Natural killer cell treated with Interleukin-12 subunit alpha and Interleukin-12 subunit beta and Interleukin-15 and Interleukin-18, amount 100 ng/mL, for 72 hours (primary cell): ENCODE measurements around the gene TIGD3. TPM values are rescaled to one million over a fixed set of nuclear protein-coding genes. Genes with fewer than 3 reads are reported as not detected.

Experiments
- ATAC-seq, 2 donors: fragments of 150-1000 bp; cut with Tn5 transposase in 1 of 2; sonication (Bioruptor Pico), chemical (Tn5 transposase) in 1 of 2; 2 replicates each; pipeline ENCODE4 v1.10.0; 2021
- DNase-seq: peaks from one replicate; pipeline ENCODE4 v3.0.0; 2022; ENCODE audit warnings: low spot score
- H3K27ac Mint-ChIP-seq, 2 donors: 1 replicate in 1 of 2; 2 replicates in 1 of 2; pipeline ENCODE4 v1.8.0; 2022; ENCODE audit warnings: mixed read lengths in 2 of 2, mild to moderate bottlenecking in 1 of 2, moderate library complexity in 1 of 2
- H3K27me3 Mint-ChIP-seq, 2 donors: 1 replicate in 1 of 2; 2 replicates in 1 of 2; pipeline ENCODE4 v1.8.0; 2022; ENCODE audit warnings: mixed read lengths in 2 of 2
- H3K36me3 Mint-ChIP-seq: one replicate; pipeline ENCODE4 v1.8.0; 2022; ENCODE audit warnings: mixed read lengths
- H3K4me1 Mint-ChIP-seq, 2 donors: 1 replicate in 1 of 2; 2 replicates in 1 of 2; pipeline ENCODE4 v1.8.0; 2022; ENCODE audit warnings: low read depth in 2 of 2, mixed read lengths in 2 of 2, mild to moderate bottlenecking in 1 of 2
- H3K4me3 Mint-ChIP-seq: one replicate; pipeline ENCODE4 v1.8.0; 2022; ENCODE audit warnings: mixed read lengths
- H3K9me3 Mint-ChIP-seq: 2 replicates; pipeline ENCODE4 v1.8.0; 2022; ENCODE audit warnings: mixed read lengths
- total RNA-seq, 2 donors: library from RNA; stranded (reverse); gene quantifications; one replicate each; pipeline ENCODE4 v1.2.3, GENCODE V29; 2022

Gene TIGD3
- total RNA-seq, 2 donors from 2014 or later: 0.59 to 1.3 TPM

GRCh38 chr11:65393513-65394079 lies 39.0 kb downstream of the TIGD3 start:
- Mint-ChIP-seq H3K36me3 (no peaks in the 10 kb centered on the region), H3K4me1 (peaks cover 16 to 32% of the 10 kb centered on the region in 2 donors), H3K27ac (no peak overlapping the region), H3K27me3 (no peaks in the 10 kb centered on the region), H3K9me3 (no peaks in the 10 kb centered on the region), H3K4me3 (no peak overlapping the region)
- ATAC-seq (no peak), DNase-seq (no peak)

GRCh38 chr11:65394125-65394536 lies 39.6 kb downstream of the TIGD3 start:
- DNase-seq: no peak
- no peak overlapping the region for H3K27ac Mint-ChIP-seq
- H3K36me3 Mint-ChIP-seq: no peaks in the 10 kb centered on the region
- peaks cover 12 to 27% of the 10 kb centered on the region in 2 donors for H3K4me1 Mint-ChIP-seq
- H3K9me3 Mint-ChIP-seq: no peaks in the 10 kb centered on the region
- no peaks in the 10 kb centered on the region for H3K27me3 Mint-ChIP-seq
- no peak for ATAC-seq
- H3K4me3 Mint-ChIP-seq: no peak overlapping the region

- Mint-ChIP-seq H3K4me3 (no peak overlapping the region), H3K27me3 (no peaks in the 10 kb centered on the region), H3K36me3 (no peaks in the 10 kb centered on the region), H3K9me3 (no peaks in the 10 kb centered on the region), H3K27ac (no peak overlapping the region), H3K4me1 (peaks cover 11 to 17% of the 10 kb centered on the region in 2 donors)
- ATAC-seq (no peak), DNase-seq (no peak)
Measured at GRCh38 chr11:65395961-65396530, 41.5 kb downstream of the TIGD3 start.

- no peaks in the 10 kb centered on the region for H3K36me3 Mint-ChIP-seq
- no peak overlapping the region for H3K4me3 Mint-ChIP-seq
- ATAC-seq: peak in 1 of 2 donors; percentile 17
- no peaks in the 10 kb centered on the region for H3K27me3 Mint-ChIP-seq
- H3K4me1 Mint-ChIP-seq: peaks cover 10 to 11% of the 10 kb centered on the region in 2 donors
- H3K27ac Mint-ChIP-seq: no peak overlapping the region
- H3K9me3 Mint-ChIP-seq: no peaks in the 10 kb centered on the region
- no peak for DNase-seq
Measured at GRCh38 chr11:65396769-65397745, 42.5 kb downstream of the TIGD3 start.

- H3K36me3 Mint-ChIP-seq: no peaks in the 10 kb centered on the region
- DNase-seq: no peak
- no peak for ATAC-seq
- H3K4me3 Mint-ChIP-seq: no peak overlapping the region
- H3K9me3 Mint-ChIP-seq: no peaks in the 10 kb centered on the region
- no peak overlapping the region for H3K27ac Mint-ChIP-seq
- no peaks in the 10 kb centered on the region for H3K27me3 Mint-ChIP-seq
- H3K4me1 Mint-ChIP-seq: peaks cover 4 to 5% of the 10 kb centered on the region in 2 donors
Measured at GRCh38 chr11:65398362-65398910, 43.9 kb downstream of the TIGD3 start.

GRCh38 chr11:65399249-65399648 lies 44.7 kb downstream of the TIGD3 start:
- no peak for ATAC-seq
- H3K36me3 Mint-ChIP-seq: no peaks in the 10 kb centered on the region

GRCh38 chr11:65399845-65400244 lies 45.3 kb downstream of the TIGD3 start:
- H3K27ac Mint-ChIP-seq: no peak overlapping the region
- H3K4me1 Mint-ChIP-seq: peaks cover 4 to 5% of the 10 kb centered on the region in 2 donors
- no peaks in the 10 kb centered on the region for H3K36me3 Mint-ChIP-seq
- no peak for DNase-seq
- ATAC-seq: no peak
- no peak overlapping the region for H3K4me3 Mint-ChIP-seq
- no peaks in the 10 kb centered on the region for H3K27me3 Mint-ChIP-seq
- H3K9me3 Mint-ChIP-seq: no peaks in the 10 kb centered on the region

More at GRCh38 chr11:65399249-65399648, 44.7 kb downstream of the TIGD3 start:
- no peak overlapping the region for H3K4me3 Mint-ChIP-seq
- no peak overlapping the region for H3K27ac Mint-ChIP-seq
- no peaks in the 10 kb centered on the region for H3K9me3 Mint-ChIP-seq
- peaks cover 4 to 5% of the 10 kb centered on the region in 2 donors for H3K4me1 Mint-ChIP-seq
- no peak for DNase-seq
- H3K27me3 Mint-ChIP-seq: no peaks in the 10 kb centered on the region

GRCh38 chr11:65400307-65401072 lies 45.9 kb downstream of the TIGD3 start:
- Mint-ChIP-seq H3K27ac (no peak overlapping the region), H3K4me1 (peaks cover 4 to 5% of the 10 kb centered on the region in 2 donors), H3K4me3 (no peak overlapping the region), H3K36me3 (no peaks in the 10 kb centered on the region), H3K9me3 (no peaks in the 10 kb centered on the region), H3K27me3 (no peaks in the 10 kb centered on the region)
- ATAC-seq (no peak), DNase-seq (no peak)

GRCh38 chr11:65401073-65401802 lies 46.7 kb downstream of the TIGD3 start:
- Mint-ChIP-seq H3K4me3 (no peak overlapping the region), H3K9me3 (no peaks in the 10 kb centered on the region), H3K36me3 (no peaks in the 10 kb centered on the region), H3K4me1 (peaks cover 4 to 5% of the 10 kb centered on the region in 2 donors), H3K27me3 (no peaks in the 10 kb centered on the region), H3K27ac (peak overlapping the region in 1 of 2 donors; percentile 35)
- DNase-seq (no peak), ATAC-seq (no peak)

GRCh38 chr11:65401803-65402248 lies 47.3 kb downstream of the TIGD3 start:
- H3K4me1 Mint-ChIP-seq: peaks cover 4 to 5% of the 10 kb centered on the region in 2 donors
- H3K9me3 Mint-ChIP-seq: no peaks in the 10 kb centered on the region
- no peak for DNase-seq
- H3K27ac Mint-ChIP-seq: peak overlapping the region in 1 of 2 donors; percentile 35
- H3K27me3 Mint-ChIP-seq: no peaks in the 10 kb centered on the region
- no peak for ATAC-seq
- H3K36me3 Mint-ChIP-seq: no peaks in the 10 kb centered on the region
- no peak overlapping the region for H3K4me3 Mint-ChIP-seq

GRCh38 chr11:65402790-65403189 lies 48.2 kb downstream of the TIGD3 start:
- DNase-seq (no peak), ATAC-seq (no peak)
- Mint-ChIP-seq H3K36me3 (no peaks in the 10 kb centered on the region), H3K27ac (peak overlapping the region in 1 of 2 donors; percentile 50), H3K9me3 (no peaks in the 10 kb centered on the region), H3K27me3 (no peaks in the 10 kb centered on the region), H3K4me1 (peaks cover 4 to 5% of the 10 kb centered on the region in 2 donors), H3K4me3 (no peak overlapping the region)

- H3K36me3 Mint-ChIP-seq: no peaks in the 10 kb centered on the region
- DNase-seq (no peak), ATAC-seq (no peak)
- H3K4me1 Mint-ChIP-seq: peaks cover 0 to under 1% of the 10 kb centered on the region in 2 donors
- H3K9me3 Mint-ChIP-seq: no peaks in the 10 kb centered on the region
- no peak overlapping the region for H3K4me3 Mint-ChIP-seq
- H3K27me3 Mint-ChIP-seq: no peaks in the 10 kb centered on the region
- no peak overlapping the region for H3K27ac Mint-ChIP-seq
Measured at GRCh38 chr11:65403607-65404121, 49.1 kb downstream of the TIGD3 start.
